ENCODE measurements around the gene C2orf72. TPM values are rescaled to one million over a fixed set of nuclear protein-coding genes. Genes with fewer than 3 reads are reported as not detected.

Gene C2orf72
- total and polyA plus RNA-seq, 2 of the 4 experiments (the other 2 are of a cell fraction), result 0.09 to 0.18 TPM

DNA sequence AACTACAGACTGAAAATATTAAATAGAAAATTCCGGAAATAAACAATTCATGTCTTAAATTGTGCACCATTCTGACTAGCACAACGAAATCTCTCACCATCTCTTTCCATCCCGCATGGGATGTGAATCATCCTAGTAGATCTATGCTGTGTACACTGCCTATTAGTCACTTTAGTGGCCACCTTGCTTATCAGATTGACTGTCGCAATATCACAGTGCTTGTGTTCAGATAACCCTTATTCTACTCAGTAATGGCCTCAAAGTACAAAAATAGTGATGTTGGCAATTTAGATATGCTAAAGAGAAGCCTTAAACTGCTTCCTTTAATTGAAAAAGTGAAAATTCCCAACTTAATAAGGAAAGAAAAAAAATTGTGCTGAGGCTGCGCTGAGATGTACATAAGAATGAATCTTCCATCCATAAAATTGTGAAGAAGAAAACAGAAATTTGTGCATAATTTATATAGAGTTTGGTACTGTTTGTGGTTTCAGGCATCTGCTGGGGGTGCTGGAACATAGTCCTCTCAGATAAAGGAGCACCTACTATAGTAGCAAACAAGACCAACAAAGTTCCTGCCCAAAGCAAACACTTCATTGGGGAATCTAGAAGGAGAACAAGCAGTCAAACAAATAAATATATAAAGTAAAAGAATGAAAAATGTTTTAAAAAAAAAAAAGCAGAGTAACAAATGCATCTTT lies 31.4 kb downstream of the C2orf72 start:
- no peak overlapping the region for H3K9ac ChIP-seq (ENCODE audit: low read depth, low read length)
- peak; percentile 65 for ATAC-seq (ENCODE audit: low read depth)
- peak; percentile 78 for DNase-seq
- no peak overlapping the region for H3K18ac ChIP-seq (ENCODE audit: low read depth, low read length)
- H3K4me1 ChIP-seq (ENCODE audit: control insufficient read depth, insufficient read depth, low read length), result no peaks in the 10 kb centered on the region
- H3K79me1 ChIP-seq (ENCODE audit: low read depth in 1 of 2, low read length in 2 of 2), result peaks cover 5 to 21% of the 10 kb centered on the region in 2 experiments
- H4K91ac ChIP-seq (ENCODE audit: insufficient read depth, low read depth, low read length), result no peak overlapping the region
- peaks cover 22% of the 10 kb centered on the region for H3K36me3 ChIP-seq (ENCODE audit: control insufficient read depth, insufficient read depth, low read length)
- no peak overlapping the region for H3K4ac ChIP-seq (ENCODE audit: low read depth, low read length)
- H2BK5ac ChIP-seq (ENCODE audit: low read depth, low read length, poor library complexity, severe bottlenecking), result no peak overlapping the region
- H2BK20ac ChIP-seq (ENCODE audit: low read depth, low read length), result no peak overlapping the region
- dilution Hi-C loops (cut with HindIII; ENCODE audit: low sequenced_read_pairs, unreplicated experiment), result no loop called here
- H3K4me3 ChIP-seq (ENCODE audit: insufficient read depth, low read depth, low read length), result no peak overlapping the region
- no TSS peak for BruUV-seq (replicated peaks)
- H3K23ac ChIP-seq (ENCODE audit: low read depth, low read length), result no peak overlapping the region
- no peaks in the 10 kb centered on the region for H3K9me3 ChIP-seq (ENCODE audit: control insufficient read depth, insufficient read depth, low read length)
- H2BK15ac ChIP-seq (ENCODE audit: low read depth, low read length), result no peak overlapping the region
- no peak overlapping the region for H4K5ac ChIP-seq (ENCODE audit: low read depth, low read length)
- 0 out of 2 replicates have a peak, but pooled peaks cover 3% of the 10 kb centered on the region for H4K20me1 ChIP-seq (ENCODE audit: insufficient read depth, low read length)
- H3K4me2 ChIP-seq (ENCODE audit: low read depth, low read length), result no peak overlapping the region
- H2AFZ ChIP-seq (replicated peaks; ENCODE audit: low read length, poor library complexity), result no peak overlapping the region
- no peak overlapping the region for H3K56ac ChIP-seq (ENCODE audit: extremely low read depth, insufficient read depth, low read length)
- TF ChIP-seq RFX5 (IDR thresholded peaks at IDR 0.05; ENCODE audit: low read depth, low read length), result no peak
- no peak for TF ChIP-seq SMC3 (IDR thresholded peaks at IDR 0.05; ENCODE audit: low read depth, low read length)
- TF ChIP-seq, protein P1, sequence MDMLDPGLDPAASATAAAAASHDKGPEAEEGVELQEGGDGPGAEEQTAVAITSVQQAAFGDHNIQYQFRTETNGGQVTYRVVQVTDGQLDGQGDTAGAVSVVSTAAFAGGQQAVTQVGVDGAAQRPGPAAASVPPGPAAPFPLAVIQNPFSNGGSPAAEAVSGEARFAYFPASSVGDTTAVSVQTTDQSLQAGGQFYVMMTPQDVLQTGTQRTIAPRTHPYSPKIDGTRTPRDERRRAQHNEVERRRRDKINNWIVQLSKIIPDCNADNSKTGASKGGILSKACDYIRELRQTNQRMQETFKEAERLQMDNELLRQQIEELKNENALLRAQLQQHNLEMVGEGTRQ (IDR thresholded peaks at IDR 0.05; ENCODE audit: low read depth, low read length), result no peak
- no peak for TF ChIP-seq RAD21 (IDR thresholded peaks at IDR 0.05; ENCODE audit: low read length)
- peak; percentile 49 for TF ChIP-seq RCOR1 (IDR thresholded peaks at IDR 0.05; ENCODE audit: insufficient replicate concordance, low read length)
- TF ChIP-seq CEBPB (IDR thresholded peaks at IDR 0.05; ENCODE audit: low read depth, low read length), result peak; percentile 96
- no peak for TF ChIP-seq MAZ (IDR thresholded peaks at IDR 0.05; ENCODE audit: borderline replicate concordance, low read depth, low read length)
- no peak for TF ChIP-seq CHD1 (IDR thresholded peaks at IDR 0.05; ENCODE audit: low read depth, low read length)
- no peak for TF ChIP-seq MAFK (IDR thresholded peaks at IDR 0.05; ENCODE audit: low read depth, low read length)
- no peak for TF ChIP-seq NFE2L2 (IDR thresholded peaks at IDR 0.05; ENCODE audit: low read depth, low read length)
- TF ChIP-seq, protein P2, sequence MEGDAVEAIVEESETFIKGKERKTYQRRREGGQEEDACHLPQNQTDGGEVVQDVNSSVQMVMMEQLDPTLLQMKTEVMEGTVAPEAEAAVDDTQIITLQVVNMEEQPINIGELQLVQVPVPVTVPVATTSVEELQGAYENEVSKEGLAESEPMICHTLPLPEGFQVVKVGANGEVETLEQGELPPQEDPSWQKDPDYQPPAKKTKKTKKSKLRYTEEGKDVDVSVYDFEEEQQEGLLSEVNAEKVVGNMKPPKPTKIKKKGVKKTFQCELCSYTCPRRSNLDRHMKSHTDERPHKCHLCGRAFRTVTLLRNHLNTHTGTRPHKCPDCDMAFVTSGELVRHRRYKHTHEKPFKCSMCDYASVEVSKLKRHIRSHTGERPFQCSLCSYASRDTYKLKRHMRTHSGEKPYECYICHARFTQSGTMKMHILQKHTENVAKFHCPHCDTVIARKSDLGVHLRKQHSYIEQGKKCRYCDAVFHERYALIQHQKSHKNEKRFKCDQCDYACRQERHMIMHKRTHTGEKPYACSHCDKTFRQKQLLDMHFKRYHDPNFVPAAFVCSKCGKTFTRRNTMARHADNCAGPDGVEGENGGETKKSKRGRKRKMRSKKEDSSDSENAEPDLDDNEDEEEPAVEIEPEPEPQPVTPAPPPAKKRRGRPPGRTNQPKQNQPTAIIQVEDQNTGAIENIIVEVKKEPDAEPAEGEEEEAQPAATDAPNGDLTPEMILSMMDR (conservative IDR thresholded peaks at IDR 0.05; ENCODE audit: low read depth, low read length), result no peak
- no peak for TF ChIP-seq MXI1 (IDR thresholded peaks at IDR 0.05; ENCODE audit: borderline replicate concordance, low read depth, low read length)
- TF ChIP-seq BHLHE40 (IDR thresholded peaks at IDR 0.05; ENCODE audit: low read depth, low read length), result no peak
- CTCF ChIA-PET, result interaction anchor here (1.3 kb wide), 1 partner anchor 16 kb away, joined by 3 read pairs; no protein-coding TSS in a partner anchor
- POLR2A ChIA-PET (ENCODE audit: unreplicated experiment), result no interaction called here
- no peak overlapping the region for H3K14ac ChIP-seq (replicated peaks; ENCODE audit: low read depth, low read length)
- no peak overlapping the region for H2BK120ac ChIP-seq (ENCODE audit: low read depth, low read length)
- H3K9me1 ChIP-seq (ENCODE audit: insufficient read depth, low read length), result no peaks in the 10 kb centered on the region
- intact Hi-C loops (cut with micrococcal nuclease), result no loop called here
- in situ Hi-C loops (cut with MboI; ENCODE audit: low sequenced_read_pairs), result no loop called here
- no peaks in the 10 kb centered on the region for H3K27me3 ChIP-seq (ENCODE audit: control insufficient read depth, insufficient read depth, low read length)
- H4K8ac ChIP-seq (ENCODE audit: low read depth in 2 of 2, low read length in 2 of 2), result no peak overlapping the region
- H2AK5ac ChIP-seq (ENCODE audit: low read depth, low read length), result no peak overlapping the region
- 90% methylated on average over 2 of the region's 5 CpGs; no CpG with 5 or more reads in 1 of the 2 experiments for WGBS, 2 experiments (ENCODE audit: extremely low coverage in 2 of 2, insufficient read length in 1 of 2)
- H2AK9ac ChIP-seq (replicated peaks; ENCODE audit: low read depth, low read length, poor library complexity), result no peak overlapping the region
- no peak overlapping the region for H3K27ac ChIP-seq (ENCODE audit: insufficient read depth, low read length)

All from IMR-90 (cell line).